HepG2 (cell line): ENCODE results near the gene DAPL1. TPM values are rescaled to one million over a fixed set of nuclear protein-coding genes. Genes with fewer than 3 reads are reported as not detected.

Experiments used
- ATAC-seq: fragments of 200-7000 bp; cut with Tn5 transposase; 3 replicates; pipeline ENCODE4 v1.9.1; 2020; ENCODE audit warnings: mild to moderate bottlenecking, moderate library complexity
- BruUV-seq: library from RNA; stranded (reverse); fragments of 400-500 nt; replicated peaks from 2 replicates; lab custom pipeline; 2021; lab: Mats Ljungman, UMichigan
- CTCF ChIA-PET: fragments of 300-600 bp; formaldehyde crosslinking; extraction: SDS; loops from one replicate; lab custom pipeline; 2021; ENCODE audit warnings: low total read pairs, inconsistent platforms, low intra/inter-chr PET ratio; lab: Yijun Ruan, JAX
- POLR2A ChIA-PET: fragments of 350-600 bp; sonication (Branson Sonifier 250); formaldehyde crosslinking; loops from one replicate; lab custom pipeline; 2020; ENCODE audit warnings: antibody characterized with exemption, inconsistent platforms; lab: Yijun Ruan, JAX
- DNase-seq: peaks from one replicate; pipeline ENCODE4 v3.0.0-alpha.2; 2015; ENCODE audit warnings: low spot score
- FAIRE-seq: peaks from 3 replicates; lab custom pipeline; 2011; peaks lifted over from hg19 to GRCh38; lab: Jason Lieb, UNC
- H2AFZ ChIP-seq: one replicate; pipeline ENCODE4 v1.6.1; 2011; ENCODE audit warnings: low read length, inconsistent platforms
- H3K27ac ChIP-seq: fragments of 300-600 bp; 3 replicates; pipeline ENCODE4 v1.8.0; 2011; ENCODE audit warnings: mixed run types, mild to moderate bottlenecking, mixed read lengths, low read length, inconsistent platforms; ENCODE audit not compliant: insufficient read depth; ENCODE audit errors: extremely low read length
- H3K27me3 ChIP-seq, 2 experiments: fragments of 200-600 bp in 1 of 2; 2 replicates in 1 of 2; 3 replicates in 1 of 2; pipeline versions ENCODE4 v1.6.0 to v1.8.0; 2011; ENCODE audit warnings: low read length in 2 of 2, mild to moderate bottlenecking in 2 of 2, moderate library complexity in 2 of 2, inconsistent platforms in 1 of 2; ENCODE audit not compliant: insufficient read depth in 2 of 2, control insufficient read depth in 1 of 2
- H3K36me3 ChIP-seq, 2 experiments: fragments of 200-600 bp in 1 of 2; replicated peaks in 1 of 2; 2 replicates in 1 of 2; 3 replicates in 1 of 2; pipeline versions ENCODE4 v1.5.1 to v1.8.0; 2011; ENCODE audit warnings: low read length in 2 of 2, inconsistent platforms in 1 of 2; ENCODE audit not compliant: insufficient read depth in 2 of 2, control insufficient read depth in 1 of 2
- H3K4me1 ChIP-seq: 2 replicates; pipeline ENCODE4 v1.5.1; 2012; ENCODE audit warnings: low read length, inconsistent platforms; ENCODE audit not compliant: insufficient read depth
- H3K4me2 ChIP-seq: 2 replicates; pipeline ENCODE4 v1.6.0; 2011; ENCODE audit warnings: low read depth, low read length, inconsistent platforms
- H3K4me3 ChIP-seq, 3 experiments: fragments of 200-600 bp in 1 of 3; sonication (generic), shearing (Covaris generic) in 1 of 3; replicated peaks in 1 of 3; 2 replicates each; pipeline ENCODE4 v1.5.1; 2011 to 2016; ENCODE audit warnings: low read length in 3 of 3, inconsistent platforms in 2 of 3, low read depth in 2 of 3, mild to moderate bottlenecking in 2 of 3, control low read depth in 1 of 3, mixed read lengths in 1 of 3; ENCODE audit not compliant: insufficient read depth in 1 of 3
- H3K79me2 ChIP-seq: one replicate; pipeline ENCODE4 v1.6.1; 2011; ENCODE audit warnings: low read length, inconsistent platforms; ENCODE audit not compliant: insufficient read depth
- H3K9ac ChIP-seq: 2 replicates; pipeline ENCODE4 v1.6.0; 2011; ENCODE audit warnings: mild to moderate bottlenecking, low read depth, low read length, inconsistent platforms; ENCODE audit not compliant: insufficient read depth
- H3K9me3 ChIP-seq: 2 replicates; pipeline ENCODE4 v1.5.1; 2012; ENCODE audit warnings: mild to moderate bottlenecking, low read length
- H4K20me1 ChIP-seq: 2 replicates; pipeline ENCODE4 v1.6.0; 2011; ENCODE audit warnings: inconsistent platforms, mild to moderate bottlenecking, low read length, moderate library complexity; ENCODE audit not compliant: insufficient read depth
- GATAD1 ChIP-seq: IDR thresholded peaks from 2 replicates; pipeline ENCODE4 v1.6.1; 2016; ENCODE audit warnings: missing genetic modification reagents, missing compliant biosample characterization
- HNRNPK ChIP-seq: fragments of 200-400 bp; formaldehyde crosslinking; IDR thresholded peaks from 2 replicates; pipeline ENCODE4 v1.6.1; 2018; ENCODE audit warnings: low read length, low read depth, moderate library complexity, mild to moderate bottlenecking; ENCODE audit not compliant: poor library complexity, severe bottlenecking
- KAT7 ChIP-seq: IDR thresholded peaks from 2 replicates; pipeline ENCODE4 v1.6.1; 2018; ENCODE audit warnings: borderline replicate concordance, missing compliant biosample characterization
- SMAD1 ChIP-seq: sonication (generic); formaldehyde crosslinking; IDR thresholded peaks from 2 replicates; pipeline ENCODE4 v1.4.0; 2020; ENCODE audit warnings: missing genetic modification reagents, low read depth, mild to moderate bottlenecking, borderline replicate concordance
- TBX3 ChIP-seq: fragments of 450-650 bp; IDR thresholded peaks from 2 replicates; pipeline ENCODE4 v1.6.1; 2017; ENCODE audit warnings: antibody characterized with exemption, mild to moderate bottlenecking, inconsistent platforms, borderline replicate concordance
- ZFP36L1 ChIP-seq: sonication (generic); formaldehyde crosslinking; IDR thresholded peaks from 2 replicates; pipeline ENCODE4 v1.8.0; 2022; ENCODE audit warnings: mild to moderate bottlenecking, missing genetic modification reagents, moderate library complexity
- ZNF138 ChIP-seq: sonication (generic); formaldehyde crosslinking; IDR thresholded peaks from 2 replicates; pipeline ENCODE4 v1.5.0; 2020; ENCODE audit warnings: mild to moderate bottlenecking, low read depth, missing genetic modification reagents
- ZNF34 ChIP-seq: sonication (generic); formaldehyde crosslinking; IDR thresholded peaks from 2 replicates; pipeline ENCODE4 v1.4.0; 2020; ENCODE audit warnings: mild to moderate bottlenecking, missing genetic modification reagents, borderline replicate concordance
- ZNF460 ChIP-seq: sonication (generic); formaldehyde crosslinking; IDR thresholded peaks from 2 replicates; pipeline ENCODE4 v1.5.1; 2020; ENCODE audit warnings: missing genetic modification reagents, mild to moderate bottlenecking, borderline replicate concordance
- ZNF556 ChIP-seq: sonication (generic); formaldehyde crosslinking; IDR thresholded peaks from 2 replicates; pipeline ENCODE4 v1.4.0; 2020; ENCODE audit warnings: mild to moderate bottlenecking, missing genetic modification reagents, borderline replicate concordance
- WGBS: methylation state at CpG from one replicate; pipeline ENCODE4 v1.1.6; 2017; ENCODE audit warnings: low lambda C conversion rate; 5-methylcytosine and 5-hydroxymethylcytosine counted together
- in situ Hi-C: cut with HindIII; loops from 2 replicates; pipeline ENCODE4 v1.10.0; 2017; ENCODE audit warnings: low pct_unique_long_range_greater_than_20kb; ENCODE audit not compliant: extremely low pct_ligation_motif_present
- intact Hi-C: fragments of 100-400 bp; cut with micrococcal nuclease; formaldehyde crosslinking; loops from one replicate; pipeline ENCODE4 v1.10.0; 2022; ENCODE audit not compliant: unreplicated experiment
- polyA plus RNA-seq, 8 experiments: library from polyadenylated mRNA; depleted of rRNA in 3 of 8; stranded (reverse) in 7 of 8; unstranded in 1 of 8; fragments of >200 nt; fragmentation: Illumina TruSeq in 4 of 8; extraction: Trizol in 4 of 8; gene quantifications; 2 replicates each; pipeline versions ENCODE4 v1.2.1 to v1.2.3, GENCODE V29; 2011 to 2016; ENCODE audit warnings: low read depth in 4 of 8, missing spikeins in 1 of 8, mixed read lengths in 1 of 8; ENCODE audit not compliant: insufficient read depth in 1 of 8
- total RNA-seq, 5 experiments: library from RNA; depleted of rRNA; stranded (reverse); fragments of >200 nt; fragmentation: Illumina TruSeq; extraction: Trizol; gene quantifications; 2 replicates each; pipeline ENCODE4 v1.2.3, GENCODE V29; 2016; ENCODE audit warnings: low read depth in 1 of 5
- TF ChIP-seq, protein P1 (sequence below), 2 experiments: sonication (generic) in 1 of 2; formaldehyde crosslinking in 1 of 2; IDR thresholded peaks; 2 replicates each; pipeline versions ENCODE4 v1.4.0 to v1.6.1; 2018 to 2020; ENCODE audit warnings: missing genetic modification reagents in 2 of 2, borderline replicate concordance in 1 of 2, low read depth in 1 of 2, mild to moderate bottlenecking in 1 of 2, missing biosample characterization in 1 of 2

The DAPL1 gene
- total and polyA plus RNA-seq, 2 of the 13 experiments (the other 11 are each of a cell fraction or from before 2014, with no cell fraction given): not detected

DNA sequence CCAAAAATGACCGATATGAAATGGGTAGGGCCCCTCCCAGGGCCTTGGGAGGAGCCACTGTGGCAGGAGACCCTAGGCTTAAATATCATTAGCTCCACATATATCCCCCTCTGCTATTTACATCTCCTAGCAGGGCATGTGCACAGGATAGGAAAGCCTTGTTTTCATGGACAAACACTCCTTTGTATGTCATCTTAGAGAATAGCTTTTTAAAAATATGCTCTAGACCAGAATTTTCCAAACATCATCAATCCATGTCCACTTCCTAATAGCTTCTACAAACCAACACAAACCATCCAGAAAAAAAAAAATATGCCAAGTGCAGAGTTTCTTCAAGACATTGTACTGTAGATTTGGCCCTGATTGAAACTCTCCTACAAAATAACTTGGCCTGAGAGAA, 10.8 kb downstream of the DAPL1 start:
- Histone ChIP-seq H3K4me1 (no peaks in the 10 kb centered on the region), H3K9me3 (no peaks in the 10 kb centered on the region), H3K79me2 (no peaks in the 10 kb centered on the region), H2AFZ (no peak overlapping the region), H3K4me2 (no peak overlapping the region), H4K20me1 (no peaks in the 10 kb centered on the region), H3K36me3 (no peaks in the 10 kb centered on the region), H3K9ac (no peak overlapping the region), H3K27me3 (peaks cover 0 to 7% of the 10 kb centered on the region in 2 experiments; a peak in 1 of 5 replicates), H3K27ac (no peak overlapping the region), H3K4me3 (no peak overlapping the region)
- TF ChIP-seq ZNF460 (CRISPR knock-in tag) (no peak), KAT7 (CRISPR knock-in tag) (no peak), ZNF34 (no peak), ZNF556 (CRISPR knock-in tag) (no peak), SMAD1 (CRISPR knock-in tag) (no peak), HNRNPK (no peak), ZFP36L1 (CRISPR knock-in tag) (no peak), ZNF138 (CRISPR knock-in tag) (no peak), GATAD1 (CRISPR knock-in tag) (no peak), TBX3 (no peak)
- TF ChIP-seq, protein P1, sequence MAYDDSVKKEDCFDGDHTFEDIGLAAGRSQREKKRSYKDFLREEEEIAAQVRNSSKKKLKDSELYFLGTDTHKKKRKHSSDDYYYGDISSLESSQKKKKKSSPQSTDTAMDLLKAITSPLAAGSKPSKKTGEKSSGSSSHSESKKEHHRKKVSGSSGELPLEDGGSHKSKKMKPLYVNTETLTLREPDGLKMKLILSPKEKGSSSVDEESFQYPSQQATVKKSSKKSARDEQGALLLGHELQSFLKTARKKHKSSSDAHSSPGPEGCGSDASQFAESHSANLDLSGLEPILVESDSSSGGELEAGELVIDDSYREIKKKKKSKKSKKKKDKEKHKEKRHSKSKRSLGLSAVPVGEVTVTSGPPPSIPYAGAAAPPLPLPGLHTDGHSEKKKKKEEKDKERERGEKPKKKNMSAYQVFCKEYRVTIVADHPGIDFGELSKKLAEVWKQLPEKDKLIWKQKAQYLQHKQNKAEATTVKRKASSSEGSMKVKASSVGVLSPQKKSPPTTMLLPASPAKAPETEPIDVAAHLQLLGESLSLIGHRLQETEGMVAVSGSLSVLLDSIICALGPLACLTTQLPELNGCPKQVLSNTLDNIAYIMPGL (CRISPR knock-in tag; IDR thresholded peaks at IDR 0.05; ENCODE audit: borderline replicate concordance in 1 of 2, low read depth in 1 of 2): no peak
- no TSS peak for BruUV-seq
- in situ Hi-C loops: no loop called here
- DNase-seq (no peak), ATAC-seq (no peak), FAIRE-seq (no peak)
- intact Hi-C loops: no loop called here
- CTCF ChIA-PET: no interaction called here
- WGBS: 0% methylated on average over 1 of the region's 1 CpG
- POLR2A ChIA-PET: no interaction called here
